HG03342 (cell line): Measurements from ENCODE around the gene VPS13C.
A peak's percentile ranks its signal among the peaks of the same experiment; 100 is the strongest.

ENCODE experiments used
- ATAC-seq: cut with Tn5 transposase; IDR thresholded peaks from one replicate; pipeline ENCODE4 v1.9.1; 2021; ENCODE audit warnings: mild to moderate bottlenecking, moderate library complexity; ENCODE audit not compliant: unreplicated experiment

Gene VPS13C

DNA sequence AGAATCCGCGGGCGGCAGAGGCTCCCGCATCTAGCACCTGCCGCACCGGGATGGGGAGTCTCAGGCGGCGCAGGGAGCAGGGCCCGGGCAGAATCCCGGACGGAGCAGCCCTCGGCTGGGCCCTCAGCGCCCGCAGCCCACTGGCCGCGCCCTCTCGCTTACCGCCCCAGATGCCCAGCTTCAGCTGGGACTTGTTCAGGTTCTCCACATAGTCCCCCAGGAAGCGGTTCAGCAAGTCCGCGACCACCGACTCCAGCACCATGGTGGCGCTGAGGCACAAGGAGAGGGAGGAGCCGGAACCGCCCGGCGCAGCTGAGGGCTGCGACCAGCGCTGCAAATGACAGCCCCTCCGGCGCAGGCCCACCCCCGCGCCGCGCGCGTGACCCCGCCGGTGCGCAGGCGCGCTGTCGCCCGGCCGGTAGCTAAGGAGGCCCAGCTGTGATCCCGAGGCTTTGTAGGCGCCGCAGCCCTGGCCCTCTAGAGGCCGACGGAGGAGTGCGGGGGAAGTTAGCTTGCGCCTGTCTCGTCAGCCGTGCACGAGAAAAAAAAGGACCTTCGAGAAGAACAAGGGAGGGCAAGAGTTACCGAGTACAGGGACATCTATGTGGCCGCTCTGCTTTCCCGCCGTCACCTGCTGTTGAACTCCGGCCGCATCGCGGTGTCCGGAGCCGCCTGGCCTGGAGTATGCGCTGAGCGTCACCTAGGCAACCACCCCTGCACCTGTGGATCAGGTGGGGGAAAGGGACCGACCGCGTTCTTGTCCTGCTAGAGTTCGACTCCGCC, at the start of gene VPS13C:
VPS13C (minus strand) TSS at position 335 of the 783 bp plus-strand sequence; CDS start at position 262, 73 bp downstream.
- peak; percentile 82 for ATAC-seq

DNA sequence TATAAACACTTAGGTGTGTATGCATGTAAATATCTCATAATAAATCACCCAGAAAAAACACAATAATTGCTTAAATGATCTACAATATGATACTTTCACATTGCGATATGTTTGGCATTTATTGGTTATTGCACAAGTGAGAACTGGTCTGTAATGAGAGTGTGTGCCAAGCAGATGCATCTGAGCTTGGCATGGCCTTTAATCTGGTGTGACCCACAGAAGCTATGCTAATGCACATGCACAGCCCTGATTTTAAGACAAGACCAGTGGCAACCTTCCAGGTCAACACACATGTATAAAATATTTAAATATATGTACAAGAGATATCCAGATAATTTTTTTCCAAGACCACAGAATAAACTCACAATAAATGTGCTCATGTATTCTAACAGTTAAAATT, 49.2 kb upstream of the VPS13C start:
- no peak for ATAC-seq

DNA sequence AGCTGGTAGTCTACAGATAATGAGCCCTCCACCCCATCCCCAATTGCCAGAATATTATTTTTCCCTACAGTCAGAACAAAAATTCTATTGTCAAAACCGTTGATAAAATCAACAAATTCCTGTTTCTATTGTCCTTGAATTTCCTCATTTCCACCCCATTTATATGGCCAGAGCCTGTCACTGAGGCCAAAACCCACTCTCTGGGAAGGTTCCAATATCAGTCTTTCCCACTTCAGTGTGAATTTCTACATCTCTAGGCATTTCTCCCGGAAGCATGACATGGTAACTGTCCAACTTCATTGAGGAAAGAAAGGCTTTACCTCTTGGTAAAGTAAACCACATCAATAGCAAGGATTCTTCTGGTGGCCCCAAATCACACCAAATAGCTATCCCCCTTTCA, 48.2 kb upstream of the VPS13C start:
- ATAC-seq, result no peak

GRCh38 chr15:62107571-62108121, 47.4 kb upstream of the VPS13C start:
- no peak for ATAC-seq

GRCh38 chr15:62106096-62106495, 45.8 kb upstream of the VPS13C start:
- ATAC-seq, result no peak

DNA sequence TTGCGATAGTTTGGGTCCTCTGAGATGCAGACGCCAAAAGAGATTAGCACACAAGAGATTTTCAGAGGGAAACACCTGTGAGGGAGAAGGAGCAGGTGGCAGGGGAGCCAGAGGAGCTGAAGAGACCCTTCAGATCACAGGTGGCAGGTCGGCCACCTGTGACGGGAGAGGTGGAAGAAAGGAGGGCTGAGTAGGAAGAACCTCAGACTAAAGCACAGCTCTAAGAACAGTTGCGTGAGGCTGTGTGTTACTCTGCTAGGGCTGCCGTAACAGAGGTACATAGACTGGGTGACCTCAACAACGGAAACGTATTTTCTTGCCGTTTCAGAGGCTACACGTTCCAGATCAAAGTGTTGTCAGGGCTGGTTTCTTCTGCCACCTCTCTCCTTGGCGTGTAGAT, 45.0 kb upstream of the VPS13C start:
- no peak for ATAC-seq

DNA sequence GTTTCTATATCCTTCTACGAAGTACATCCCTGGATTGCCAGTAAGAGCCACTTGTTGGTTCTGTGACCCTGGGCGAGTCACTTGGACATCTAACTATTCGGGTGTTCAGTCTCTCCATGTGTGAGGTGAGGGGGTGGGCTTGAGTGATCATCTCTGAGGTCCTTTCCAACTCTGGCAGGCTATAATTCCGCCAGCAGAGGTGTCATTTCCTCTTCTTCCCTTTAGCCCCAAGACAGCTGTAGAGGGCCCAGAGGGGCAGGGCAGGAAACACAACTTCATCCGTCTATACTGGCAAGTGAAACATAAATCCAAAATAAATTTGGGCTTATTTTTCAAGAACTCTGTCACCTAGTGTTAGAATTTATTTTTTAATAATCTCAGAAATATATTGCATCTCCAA, 44.6 kb upstream of the VPS13C start:
- ATAC-seq, result no peak

DNA sequence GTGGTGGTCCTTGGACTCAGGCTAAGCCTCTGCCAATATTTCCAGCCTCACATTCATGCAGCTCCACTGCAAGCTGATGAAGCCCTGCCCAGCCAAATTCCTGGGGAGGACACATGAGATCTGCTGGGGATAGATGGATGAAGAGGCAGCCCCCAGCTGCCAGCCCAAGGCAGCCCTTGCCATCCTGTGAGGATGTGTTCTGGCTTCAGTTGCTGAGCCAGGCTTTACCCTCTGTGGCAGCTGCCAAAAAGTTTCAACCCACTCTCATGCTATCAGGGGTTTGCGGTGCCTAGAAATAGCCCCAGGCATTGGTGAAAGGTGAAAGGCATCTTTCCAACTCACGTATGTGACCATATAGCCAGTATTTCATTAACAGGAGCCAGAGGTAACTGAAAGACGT, 44.2 kb upstream of the VPS13C start:
- no peak for ATAC-seq

- ATAC-seq, result no peak
Measured at GRCh38 chr15:62103431-62103830, 43.2 kb upstream of the VPS13C start.

DNA sequence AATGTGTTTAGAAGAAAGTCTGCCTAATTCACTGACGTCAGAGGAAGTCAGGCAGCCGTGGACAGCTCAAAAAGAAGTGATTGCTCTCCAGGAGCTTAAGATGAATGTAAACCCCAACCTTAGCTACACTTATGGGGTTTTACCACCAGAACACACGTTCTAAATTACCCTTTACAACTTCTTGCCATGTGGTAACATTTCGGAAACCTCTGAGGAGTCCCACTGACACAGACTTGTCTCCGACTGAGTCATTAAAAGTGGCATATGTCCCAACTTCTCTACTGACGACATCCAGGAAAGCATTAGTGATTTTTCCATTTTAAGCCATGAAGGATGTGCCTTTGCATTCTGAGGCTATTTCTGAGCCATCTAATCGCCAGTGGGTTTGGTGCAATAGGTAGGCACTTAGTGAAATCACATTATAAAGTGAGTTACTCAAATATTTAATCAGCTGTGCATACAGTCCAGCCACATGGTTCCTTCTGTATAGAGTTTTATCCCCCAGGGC, 38.9 kb upstream of the VPS13C start:
- ATAC-seq, result no peak

- no peak for ATAC-seq
Measured at GRCh38 chr15:62094388-62094787, 34.1 kb upstream of the VPS13C start.

DNA sequence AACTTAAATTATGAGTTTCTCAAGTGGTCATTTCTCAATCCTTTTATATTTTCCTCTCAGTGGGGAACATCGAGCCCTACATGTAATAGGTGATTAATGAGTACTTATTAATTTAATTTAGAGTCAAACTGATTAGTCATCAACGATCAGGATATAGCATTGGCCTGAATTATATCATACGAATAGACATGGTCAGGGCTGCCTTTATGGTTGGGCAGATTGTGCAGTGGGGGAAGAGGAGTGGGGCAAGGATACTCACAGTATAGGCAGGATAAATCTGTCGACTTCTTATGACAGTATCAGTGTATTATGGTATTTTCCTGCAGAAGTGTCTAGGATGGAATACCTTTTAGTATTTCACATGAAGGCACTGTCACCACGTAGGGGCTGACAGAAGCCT, 33.6 kb upstream of the VPS13C start:
- no peak for ATAC-seq

GRCh38 chr15:62090988-62091387, 30.7 kb upstream of the VPS13C start:
- ATAC-seq, result no peak

DNA sequence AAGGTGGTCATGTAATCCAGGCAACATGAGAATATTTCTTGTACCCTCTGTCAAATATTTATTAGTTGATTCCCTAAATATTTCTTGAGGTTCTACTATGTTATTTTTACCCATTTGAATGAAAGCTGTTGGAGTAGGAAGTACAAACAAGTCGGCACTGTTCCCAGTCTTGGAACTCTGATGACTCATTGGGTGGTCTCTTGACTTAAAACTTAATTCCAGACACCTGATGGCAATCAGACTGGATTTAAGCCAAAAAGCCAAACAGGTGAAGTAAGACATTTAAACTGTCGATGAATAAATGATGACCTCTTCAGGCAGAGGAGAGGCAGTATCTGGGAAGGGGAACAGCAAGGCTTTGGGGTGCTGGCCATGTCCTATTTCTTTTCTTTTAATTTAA, 29.4 kb upstream of the VPS13C start:
- no peak for ATAC-seq

DNA sequence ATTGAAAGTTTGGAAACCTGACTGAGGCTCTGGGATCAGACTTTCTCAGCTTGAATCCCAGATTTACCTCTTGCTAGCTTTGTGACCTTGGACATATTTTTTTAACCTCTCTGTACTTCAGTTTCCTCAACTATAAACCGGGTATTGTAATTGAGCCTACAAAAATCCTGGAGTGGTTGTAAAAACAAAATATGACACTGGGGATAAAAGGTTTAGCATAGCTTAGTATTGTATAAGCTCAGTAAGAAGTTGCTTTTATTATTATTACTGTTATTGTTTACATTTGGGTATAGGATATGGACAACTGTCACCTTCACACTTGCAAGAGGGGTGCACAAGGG, 28.1 kb upstream of the VPS13C start:
- ATAC-seq, result no peak

DNA sequence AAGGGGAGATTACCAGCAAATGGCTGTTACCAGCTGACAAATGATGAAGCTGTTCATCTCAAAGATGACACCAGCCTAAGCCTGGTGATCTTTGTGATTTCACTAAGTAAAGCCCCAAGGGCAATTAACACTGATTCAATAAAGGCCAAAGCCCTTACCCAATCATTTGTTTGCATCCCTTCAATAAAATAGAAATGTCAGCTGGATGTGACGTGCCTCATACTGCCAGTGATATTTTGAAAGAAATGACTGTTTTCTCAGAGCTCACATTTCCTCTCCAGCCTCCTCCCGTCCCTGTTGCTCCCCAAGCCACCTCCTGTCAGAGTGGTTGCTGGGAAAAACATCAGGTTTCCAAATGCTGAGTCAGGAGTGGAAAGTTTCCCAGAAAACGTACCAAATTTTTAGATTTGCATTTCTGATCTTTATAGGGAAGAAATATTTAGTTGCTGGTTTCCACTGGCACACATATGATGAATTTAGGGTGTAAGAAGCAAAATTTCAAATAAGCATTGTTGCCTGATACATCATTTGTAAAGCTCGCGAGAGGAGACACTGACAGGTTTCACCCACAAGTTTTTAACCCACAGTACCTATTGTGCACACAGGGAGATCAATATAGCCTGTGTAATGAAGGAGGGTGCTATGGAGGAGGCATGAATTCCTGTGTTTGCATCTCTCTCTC, 27.6 kb upstream of the VPS13C start:
- no peak for ATAC-seq

DNA sequence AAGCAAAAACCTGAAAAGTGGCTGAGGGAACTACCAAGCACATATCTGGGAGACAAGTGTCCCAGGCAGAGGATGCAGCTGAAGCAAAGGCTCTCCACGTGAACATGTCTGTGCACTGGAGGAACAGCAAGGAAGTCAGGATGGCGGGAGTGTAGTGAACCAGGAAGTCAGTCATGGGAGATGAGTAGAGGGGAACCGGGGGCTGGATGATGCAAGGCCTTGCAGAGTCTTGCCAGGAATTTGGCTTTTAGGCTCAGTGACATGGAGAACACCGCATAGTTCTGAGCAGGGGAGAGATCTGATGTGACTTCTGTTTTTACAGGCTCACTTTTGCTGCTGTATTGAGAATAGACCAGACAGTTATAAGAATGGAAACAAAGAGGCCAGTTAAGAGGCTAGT, 25.5 kb upstream of the VPS13C start:
- ATAC-seq, result no peak

DNA sequence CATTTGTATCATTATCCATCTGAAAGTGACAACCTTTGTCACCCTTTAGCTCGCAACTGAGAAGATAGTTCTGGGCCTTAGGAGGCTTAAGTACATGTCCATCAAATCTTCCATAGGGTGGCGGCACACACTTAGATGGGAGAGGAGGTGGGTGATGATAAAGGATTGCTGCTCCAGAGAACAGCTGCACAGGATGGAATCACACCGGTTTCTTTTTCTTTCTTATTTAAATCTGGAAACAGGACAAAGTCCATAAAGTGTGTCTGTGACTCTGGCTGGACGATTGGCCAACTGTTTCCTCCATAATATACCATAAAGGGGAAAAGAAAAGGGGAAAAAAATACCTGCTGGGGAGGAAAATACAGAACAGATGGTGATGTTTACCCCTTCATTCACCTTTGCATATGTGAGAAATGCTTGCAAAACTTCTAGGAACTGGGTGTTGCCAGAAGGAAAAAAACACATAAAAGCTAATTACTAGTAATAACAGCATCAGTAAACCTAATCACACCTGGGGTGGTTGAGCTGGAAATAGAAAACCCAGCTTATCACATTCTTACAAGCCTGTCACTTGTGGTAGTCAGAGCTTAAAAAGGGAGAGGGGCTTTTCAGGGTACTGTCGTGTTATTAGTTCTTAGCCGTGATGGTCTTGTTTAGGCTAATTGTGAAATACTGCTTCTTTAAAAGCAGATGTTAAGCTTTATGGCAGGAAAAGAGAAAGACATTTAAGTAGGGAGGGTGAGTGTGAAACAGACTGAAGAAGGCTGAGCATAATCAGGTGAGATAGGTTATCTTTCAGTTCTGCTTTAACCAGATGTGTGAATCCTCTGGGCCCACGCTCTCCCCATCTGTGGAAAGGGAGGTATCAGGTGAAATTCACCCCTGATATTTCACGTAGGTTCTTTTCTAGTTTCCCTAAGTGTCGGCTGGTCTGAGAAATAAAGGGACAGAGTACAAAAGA, 23.2 kb upstream of the VPS13C start:
- ATAC-seq, result no peak

- no peak for ATAC-seq
Measured at GRCh38 chr15:62079594-62079993, 19.3 kb upstream of the VPS13C start.

DNA sequence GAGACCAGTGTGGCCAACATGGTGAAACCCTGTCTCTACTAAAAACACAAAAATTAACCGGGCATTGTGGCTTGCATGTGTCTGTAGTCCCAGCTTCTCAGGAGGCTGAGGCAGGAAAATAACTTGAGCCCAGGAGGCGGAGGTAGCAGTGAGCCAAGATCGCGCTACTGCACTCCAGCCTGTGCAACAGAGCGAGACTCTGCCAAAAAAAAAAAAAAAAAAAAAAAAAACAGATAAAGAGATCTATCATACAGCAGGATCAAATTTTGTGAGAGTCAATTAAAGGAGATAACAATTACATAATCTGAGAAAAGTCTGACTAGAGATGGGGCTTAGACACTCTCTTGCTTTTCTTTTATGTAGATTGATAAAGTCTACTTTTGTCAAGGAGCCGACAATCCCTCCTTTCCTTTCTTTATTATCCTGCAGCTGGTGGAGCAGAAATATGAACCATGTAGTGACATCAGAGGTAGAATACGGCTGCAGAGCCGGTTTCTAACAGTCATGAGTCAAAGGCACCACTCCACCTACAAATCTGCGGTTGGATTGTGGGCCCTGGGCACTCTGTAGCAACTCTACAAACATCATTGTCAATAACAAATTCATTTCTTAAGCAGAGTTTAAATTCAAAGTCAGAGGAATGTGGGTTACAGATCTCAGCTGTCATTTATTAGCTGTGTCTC, 15.5 kb upstream of the VPS13C start:
- ATAC-seq, result no peak
